ENCODE results near the gene IBSP.

DNA sequence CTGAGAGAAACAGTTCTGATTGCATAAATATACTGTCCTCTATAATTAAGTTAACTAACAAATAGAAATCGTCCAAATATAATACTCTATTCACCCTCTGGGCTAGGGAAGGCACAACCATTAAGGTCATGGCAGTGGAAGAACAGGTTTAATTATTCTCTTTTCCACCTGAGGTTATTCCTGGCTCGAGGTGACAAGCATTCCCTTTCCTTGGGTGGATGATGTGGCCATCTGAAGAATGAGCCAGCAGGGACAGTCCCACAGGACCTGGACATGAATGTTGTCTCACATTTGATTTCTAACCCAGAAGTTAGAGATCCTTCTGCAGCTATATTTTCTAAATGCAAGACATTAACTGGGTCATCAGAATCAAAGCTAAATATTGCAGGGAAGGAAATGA is 5.5 kb downstream of the IBSP start:
- TF ChIP-seq, protein P1, sequence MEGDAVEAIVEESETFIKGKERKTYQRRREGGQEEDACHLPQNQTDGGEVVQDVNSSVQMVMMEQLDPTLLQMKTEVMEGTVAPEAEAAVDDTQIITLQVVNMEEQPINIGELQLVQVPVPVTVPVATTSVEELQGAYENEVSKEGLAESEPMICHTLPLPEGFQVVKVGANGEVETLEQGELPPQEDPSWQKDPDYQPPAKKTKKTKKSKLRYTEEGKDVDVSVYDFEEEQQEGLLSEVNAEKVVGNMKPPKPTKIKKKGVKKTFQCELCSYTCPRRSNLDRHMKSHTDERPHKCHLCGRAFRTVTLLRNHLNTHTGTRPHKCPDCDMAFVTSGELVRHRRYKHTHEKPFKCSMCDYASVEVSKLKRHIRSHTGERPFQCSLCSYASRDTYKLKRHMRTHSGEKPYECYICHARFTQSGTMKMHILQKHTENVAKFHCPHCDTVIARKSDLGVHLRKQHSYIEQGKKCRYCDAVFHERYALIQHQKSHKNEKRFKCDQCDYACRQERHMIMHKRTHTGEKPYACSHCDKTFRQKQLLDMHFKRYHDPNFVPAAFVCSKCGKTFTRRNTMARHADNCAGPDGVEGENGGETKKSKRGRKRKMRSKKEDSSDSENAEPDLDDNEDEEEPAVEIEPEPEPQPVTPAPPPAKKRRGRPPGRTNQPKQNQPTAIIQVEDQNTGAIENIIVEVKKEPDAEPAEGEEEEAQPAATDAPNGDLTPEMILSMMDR (IDR thresholded peaks at IDR 0.05 in 8 of 11, conservative IDR thresholded peaks at IDR 0.05 in 3 of 11), result no peak
- TF ChIP-seq POLR2AphosphoS5 (IDR thresholded peaks at IDR 0.05), result no peak
- TF ChIP-seq POLR2A (IDR thresholded peaks at IDR 0.05), result no peak
